OCI-LY3 (cell line): ENCODE measurements around the gene FRYL.

Source experiments
- CTCF ChIP-seq: fragments of 200-600, 300-600 bp; sonication (generic); IDR thresholded peaks from 2 replicates; pipeline ENCODE4 v1.5.1; 2014; ENCODE audit warnings: antibody characterized with exemption, low read length, low read depth
- EZH2phosphoT487 ChIP-seq: fragments of 200-600 bp; shearing (Covaris generic); IDR thresholded peaks from 2 replicates; pipeline ENCODE4 v1.6.1; 2018; ENCODE audit warnings: antibody characterized with exemption, mixed run types, low read depth

GRCh38 chr4:48620831-48621230, 159.2 kb downstream of the FRYL start:
- no peak for TF ChIP-seq CTCF
- no peak for TF ChIP-seq EZH2phosphoT487
